GM23248 (cell line): ENCODE measurements around the gene RGS14. TPM values are rescaled to one million over a fixed set of nuclear protein-coding genes. Genes with fewer than 3 reads are reported as not detected.

Experiments used
- DNase-seq: peaks from one replicate; pipeline ENCODE4 v3.0.0-alpha.2; 2015
- H2AFZ ChIP-seq: fragments of 200-600 bp; sonication (generic); 2 replicates; pipeline ENCODE4 v1.6.1; 2016; ENCODE audit warnings: antibody characterized with exemption
- H3F3A ChIP-seq: fragments of 200-600 bp; sonication (generic); 2 replicates; pipeline ENCODE4 v1.6.1; 2016; ENCODE audit warnings: mild to moderate bottlenecking, antibody characterized with exemption, mixed run types; ENCODE audit not compliant: insufficient read depth
- H3K27ac ChIP-seq: fragments of 200-600 bp; sonication (generic); 2 replicates; pipeline ENCODE4 v1.5.1; 2016; ENCODE audit warnings: mild to moderate bottlenecking
- H3K27me3 ChIP-seq: fragments of 200-600 bp; sonication (generic); replicated peaks from 2 replicates; pipeline ENCODE4 v1.6.1; 2016; ENCODE audit warnings: mild to moderate bottlenecking; ENCODE audit not compliant: insufficient read depth
- H3K36me3 ChIP-seq: fragments of 200-600 bp; sonication (generic); 2 replicates; pipeline ENCODE4 v1.6.1; 2016; ENCODE audit warnings: low read depth, mild to moderate bottlenecking
- H3K4me1 ChIP-seq: fragments of 200-600 bp; sonication (generic); 2 replicates; pipeline ENCODE4 v1.6.1; 2016; ENCODE audit warnings: mild to moderate bottlenecking; ENCODE audit not compliant: insufficient read depth
- H3K4me2 ChIP-seq: fragments of 200-600 bp; sonication (generic); one replicate; pipeline ENCODE4 v1.6.1; 2016; ENCODE audit warnings: mild to moderate bottlenecking; ENCODE audit not compliant: unreplicated experiment
- H3K4me3 ChIP-seq: fragments of 200-600 bp; sonication (generic); 2 replicates; pipeline ENCODE4 v1.5.1; 2016; ENCODE audit warnings: mild to moderate bottlenecking
- H3K79me2 ChIP-seq: fragments of 200-600 bp; sonication (generic); 2 replicates; pipeline ENCODE4 v1.6.1; 2016; ENCODE audit warnings: mild to moderate bottlenecking; ENCODE audit not compliant: insufficient read depth
- H3K9ac ChIP-seq: fragments of 200-600 bp; sonication (generic); 2 replicates; pipeline ENCODE4 v1.6.1; 2016; ENCODE audit warnings: mild to moderate bottlenecking
- H3K9me2 ChIP-seq: fragments of 200-600 bp; sonication (generic); 2 replicates; pipeline ENCODE4 v1.6.1; 2016; ENCODE audit warnings: mixed run types, mild to moderate bottlenecking, moderate library complexity; ENCODE audit not compliant: insufficient read depth
- H3K9me3 ChIP-seq: fragments of 200-600 bp; sonication (generic); one replicate; pipeline ENCODE4 v1.6.1; 2017; ENCODE audit warnings: low read depth
- H4K20me1 ChIP-seq: fragments of 200-600 bp; sonication (generic); 2 replicates; pipeline ENCODE4 v1.6.0; 2016; ENCODE audit not compliant: insufficient read depth
- EZH2 ChIP-seq: fragments of 200-600 bp; sonication (generic); IDR thresholded peaks from 2 replicates; pipeline ENCODE4 v1.6.1; 2018; ENCODE audit warnings: antibody characterized with exemption, mild to moderate bottlenecking; ENCODE audit not compliant: insufficient read depth, poor library complexity, severe bottlenecking
- EZH2phosphoT487 ChIP-seq: fragments of 200-600 bp; sonication (generic); IDR thresholded peaks from 2 replicates; pipeline ENCODE4 v1.6.1; 2018; ENCODE audit warnings: antibody characterized with exemption, moderate library complexity, mild to moderate bottlenecking, low read depth; ENCODE audit not compliant: insufficient read depth
- WGBS, 2 experiments: methylation state at CpG; one replicate each; pipeline ENCODE4 v1.1.6; 2015 to 2017; ENCODE audit warnings: low lambda C conversion rate in 2 of 2, low coverage in 1 of 2; ENCODE audit errors: missing lambda C conversion rate in 2 of 2; 5-methylcytosine and 5-hydroxymethylcytosine counted together
- in situ Hi-C: fragments of 300-500 bp; cut with MboI; formaldehyde crosslinking; loops from 2 replicates; pipeline ENCODE4 v1.15.0; 2020
- polyA plus RNA-seq: library from polyadenylated mRNA; unstranded; fragments of >200 nt; fragmentation: Nextera tagmentation; extraction: Ambion mirVana; gene quantifications from 2 replicates; pipeline ENCODE4 v1.2.1, GENCODE V29; 2016
- total RNA-seq: library from RNA; depleted of rRNA; stranded (reverse); fragments of >200 nt; shearing (Covaris generic); gene quantifications from 2 replicates; pipeline ENCODE4 v1.2.3, GENCODE V29; 2014

RGS14 gene
- total and polyA plus RNA-seq, 2 experiments from 2014 or later = 2.5 to 6.4 TPM

- H3K36me3 ChIP-seq = no peaks in the 10 kb centered on the region; the same call in none of the 2 replicates
- H3K79me2 ChIP-seq = peaks cover 100% of the 10 kb centered on the region
- no peaks in the 10 kb centered on the region for H3K9me3 ChIP-seq
- no peaks in the 10 kb centered on the region for H3F3A ChIP-seq
- no peak overlapping the region for H2AFZ ChIP-seq
- in situ Hi-C loops = no loop called here
- no peaks in the 10 kb centered on the region for H4K20me1 ChIP-seq
- H3K4me1 ChIP-seq = no peaks in the 10 kb centered on the region
- DNase-seq = no peak
- H3K27ac ChIP-seq = no peak overlapping the region
- no peak overlapping the region for H3K9ac ChIP-seq
- no peaks in the 10 kb centered on the region for H3K27me3 ChIP-seq
- no peak overlapping the region for H3K4me3 ChIP-seq
- no peaks in the 10 kb centered on the region for H3K9me2 ChIP-seq
- H3K4me2 ChIP-seq = no peak overlapping the region
- TF ChIP-seq EZH2phosphoT487 = no peak
- TF ChIP-seq EZH2 = no peak
- WGBS, 2 experiments = 87 to 97% methylated on average over 6 of the region's 6 CpGs
Observed at GRCh38 chr5:177343777-177344176, 13.9 kb upstream of the RGS14 start.

DNA sequence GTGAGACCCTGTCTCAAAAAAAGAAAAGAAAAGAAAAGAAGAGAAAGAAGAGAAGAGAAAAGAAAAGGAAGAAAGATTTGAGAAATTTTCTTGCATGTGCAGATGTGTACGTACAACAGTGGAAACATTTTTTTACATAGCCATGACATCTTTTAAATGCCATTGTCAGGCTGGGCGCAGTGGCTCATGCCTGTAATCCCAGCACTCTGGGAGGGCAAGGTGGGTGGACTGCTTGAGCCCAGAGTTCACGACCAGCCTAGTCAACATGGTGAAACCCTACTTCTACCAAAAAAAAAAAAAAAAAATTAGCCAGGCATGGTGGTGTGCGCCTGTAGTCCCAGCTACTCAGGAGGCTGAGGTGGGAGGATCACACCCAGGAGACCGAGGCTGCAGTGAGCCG, 12.8 kb upstream of the RGS14 start:
- no peak for DNase-seq
- H3K4me1 ChIP-seq = peaks cover 8% of the 10 kb centered on the region; the same call in 1 of the 2 replicates
- H3K36me3 ChIP-seq = no peaks in the 10 kb centered on the region; the same call in none of the 2 replicates
- H3F3A ChIP-seq = no peaks in the 10 kb centered on the region
- H2AFZ ChIP-seq = no peak overlapping the region
- no peaks in the 10 kb centered on the region for H3K9me2 ChIP-seq
- H3K9ac ChIP-seq = no peak overlapping the region
- 98 to 100% methylated on average over 6 of the region's 6 CpGs for WGBS, 2 experiments
- no peak overlapping the region for H3K27ac ChIP-seq
- H4K20me1 ChIP-seq = no peaks in the 10 kb centered on the region
- H3K9me3 ChIP-seq = no peaks in the 10 kb centered on the region
- H3K27me3 ChIP-seq = no peaks in the 10 kb centered on the region
- H3K4me3 ChIP-seq = no peak overlapping the region
- H3K4me2 ChIP-seq = no peak overlapping the region
- TF ChIP-seq EZH2 (no peak), EZH2phosphoT487 (no peak)
- H3K79me2 ChIP-seq = peaks cover 100% of the 10 kb centered on the region
- in situ Hi-C loops = no loop called here

DNA sequence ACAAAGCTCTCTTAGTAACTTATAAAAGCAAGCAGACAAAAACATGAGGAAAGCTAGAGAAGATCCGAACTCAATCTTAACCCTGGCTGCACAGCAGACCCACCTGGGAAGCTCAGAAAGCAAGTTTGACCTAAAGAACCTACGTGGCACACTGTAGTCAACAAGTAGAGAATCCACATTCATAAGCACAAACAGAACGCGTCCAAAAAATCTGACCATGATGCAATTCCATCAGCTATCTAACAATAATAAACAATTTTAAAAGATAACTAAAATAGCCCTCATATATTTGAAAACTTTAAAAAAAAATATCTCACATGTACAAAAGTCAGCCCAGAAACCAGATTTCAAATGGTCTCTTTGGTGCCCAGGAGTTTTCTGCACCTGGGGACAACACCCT, 10.9 kb upstream of the RGS14 start:
- peaks cover 95% of the 10 kb centered on the region for H3K79me2 ChIP-seq
- H3K4me3 ChIP-seq = no peak overlapping the region
- no peak overlapping the region for H3K4me2 ChIP-seq
- no peaks in the 10 kb centered on the region for H4K20me1 ChIP-seq
- H3K36me3 ChIP-seq = no peaks in the 10 kb centered on the region; the same call in none of the 2 replicates
- 84 to 85% methylated on average over 4 of the region's 4 CpGs for WGBS, 2 experiments
- H3K9me3 ChIP-seq = no peaks in the 10 kb centered on the region
- H3K9me2 ChIP-seq = no peaks in the 10 kb centered on the region
- no peak overlapping the region for H3K9ac ChIP-seq
- TF ChIP-seq EZH2phosphoT487 = no peak
- H3K27me3 ChIP-seq = no peaks in the 10 kb centered on the region
- in situ Hi-C loops = no loop called here
- no peak overlapping the region for H2AFZ ChIP-seq
- H3K27ac ChIP-seq = no peak overlapping the region
- no peaks in the 10 kb centered on the region for H3F3A ChIP-seq
- DNase-seq = no peak
- peaks cover 17% of the 10 kb centered on the region for H3K4me1 ChIP-seq

- TF ChIP-seq EZH2 (no peak), EZH2phosphoT487 (no peak)
- no peak overlapping the region for H2AFZ ChIP-seq
- H3K27ac ChIP-seq = no peak overlapping the region
- no peaks in the 10 kb centered on the region for H3F3A ChIP-seq
- WGBS, 2 experiments = 79 to 83% methylated on average over 4 of the region's 4 CpGs
- no peaks in the 10 kb centered on the region for H3K9me2 ChIP-seq
- DNase-seq = no peak
- H3K27me3 ChIP-seq = no peaks in the 10 kb centered on the region
- no peak overlapping the region for H3K4me2 ChIP-seq
- no peaks in the 10 kb centered on the region for H4K20me1 ChIP-seq
- no peaks in the 10 kb centered on the region; the same call in none of the 2 replicates for H3K36me3 ChIP-seq
- in situ Hi-C loops = no loop called here
- H3K4me3 ChIP-seq = no peak overlapping the region
- peaks cover 17% of the 10 kb centered on the region for H3K4me1 ChIP-seq
- no peak overlapping the region for H3K9ac ChIP-seq
- H3K79me2 ChIP-seq = peaks cover 86% of the 10 kb centered on the region
- no peaks in the 10 kb centered on the region for H3K9me3 ChIP-seq
Observed at GRCh38 chr5:177347699-177348098, 10.0 kb upstream of the RGS14 start.

DNA sequence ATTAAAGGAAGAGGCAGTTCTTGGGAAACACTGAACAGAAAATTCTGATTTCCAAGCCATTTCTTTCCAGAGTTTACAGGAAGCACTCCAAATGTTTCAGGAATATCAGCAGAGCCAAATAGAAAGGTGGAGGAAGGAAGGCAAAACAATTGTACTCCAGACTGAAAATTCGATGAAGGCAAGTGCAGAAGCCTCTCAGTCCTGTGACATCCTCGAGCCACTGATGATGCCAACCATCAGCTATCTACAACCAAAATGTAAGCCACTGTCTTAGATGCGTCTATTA, 8.4 kb upstream of the RGS14 start:
- no peaks in the 10 kb centered on the region for H4K20me1 ChIP-seq
- no peak for DNase-seq
- H3K27ac ChIP-seq = no peak overlapping the region
- 0 out of 2 replicates have a peak overlapping the region, but pooled peaks have one; percentile 86 for H3K4me3 ChIP-seq
- TF ChIP-seq EZH2 (no peak), EZH2phosphoT487 (no peak)
- no peaks in the 10 kb centered on the region for H3K9me2 ChIP-seq
- H3K9ac ChIP-seq = 0 out of 2 replicates have a peak overlapping the region, but pooled peaks have one; percentile 90
- no peaks in the 10 kb centered on the region for H3K27me3 ChIP-seq
- H3K4me2 ChIP-seq = no peak overlapping the region
- no peak overlapping the region for H2AFZ ChIP-seq
- no peaks in the 10 kb centered on the region; the same call in 1 of the 2 replicates for H3K36me3 ChIP-seq
- H3K9me3 ChIP-seq = no peaks in the 10 kb centered on the region
- WGBS, 2 experiments = 72 to 74% methylated on average over 3 of the region's 3 CpGs
- H3K4me1 ChIP-seq = peaks cover 17% of the 10 kb centered on the region
- H3F3A ChIP-seq = no peaks in the 10 kb centered on the region
- H3K79me2 ChIP-seq = peaks cover 70% of the 10 kb centered on the region
- in situ Hi-C loops = no loop called here
